ENCODE data around the gene LSM14A.

The LSM14A gene

DNA sequence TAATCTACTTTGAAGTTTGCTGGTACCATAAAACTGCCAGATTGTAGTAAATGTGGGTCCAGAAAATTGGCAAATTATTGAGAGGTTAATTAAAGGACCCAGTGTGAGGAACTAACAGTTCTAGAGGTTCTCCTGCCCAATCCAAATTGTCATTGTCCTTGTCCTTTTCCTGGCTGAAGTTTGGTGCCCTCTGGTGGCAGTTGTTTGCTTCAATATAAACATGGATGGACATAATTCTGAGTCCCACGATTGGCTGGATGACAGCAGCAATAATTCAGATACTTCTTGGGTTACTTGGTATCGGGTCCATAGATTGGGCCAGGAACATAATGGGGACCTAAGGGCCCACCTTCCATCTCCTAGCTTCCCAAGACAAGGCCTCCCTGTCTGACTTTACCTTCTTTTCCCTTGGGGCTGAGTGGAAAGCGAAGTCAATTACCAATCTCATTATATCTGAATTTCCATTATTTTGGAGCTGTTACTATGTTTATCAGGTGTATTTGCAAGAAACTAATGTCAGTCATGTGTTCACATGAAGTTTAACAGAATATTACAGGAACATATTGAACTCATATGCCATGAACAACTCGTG, 48.3 kb downstream of the LSM14A start:
- no peak overlapping the region for H3K4me3 ChIP-seq (ENCODE audit: low read depth, low read length)
- TF ChIP-seq, protein P1, sequence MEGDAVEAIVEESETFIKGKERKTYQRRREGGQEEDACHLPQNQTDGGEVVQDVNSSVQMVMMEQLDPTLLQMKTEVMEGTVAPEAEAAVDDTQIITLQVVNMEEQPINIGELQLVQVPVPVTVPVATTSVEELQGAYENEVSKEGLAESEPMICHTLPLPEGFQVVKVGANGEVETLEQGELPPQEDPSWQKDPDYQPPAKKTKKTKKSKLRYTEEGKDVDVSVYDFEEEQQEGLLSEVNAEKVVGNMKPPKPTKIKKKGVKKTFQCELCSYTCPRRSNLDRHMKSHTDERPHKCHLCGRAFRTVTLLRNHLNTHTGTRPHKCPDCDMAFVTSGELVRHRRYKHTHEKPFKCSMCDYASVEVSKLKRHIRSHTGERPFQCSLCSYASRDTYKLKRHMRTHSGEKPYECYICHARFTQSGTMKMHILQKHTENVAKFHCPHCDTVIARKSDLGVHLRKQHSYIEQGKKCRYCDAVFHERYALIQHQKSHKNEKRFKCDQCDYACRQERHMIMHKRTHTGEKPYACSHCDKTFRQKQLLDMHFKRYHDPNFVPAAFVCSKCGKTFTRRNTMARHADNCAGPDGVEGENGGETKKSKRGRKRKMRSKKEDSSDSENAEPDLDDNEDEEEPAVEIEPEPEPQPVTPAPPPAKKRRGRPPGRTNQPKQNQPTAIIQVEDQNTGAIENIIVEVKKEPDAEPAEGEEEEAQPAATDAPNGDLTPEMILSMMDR (IDR thresholded peaks at IDR 0.05; ENCODE audit: low read depth, low read length) = peak; percentile 62
- TF ChIP-seq MYC (IDR thresholded peaks at IDR 0.05; ENCODE audit: low read depth, low read length) = no peak
- peak; percentile 60 for DNase-seq (ENCODE audit: low read depth)

GRCh38 chr19:34222386-34222785, 50.1 kb downstream of the LSM14A start:
- TF ChIP-seq POLR2A (IDR thresholded peaks at IDR 0.05; ENCODE audit: extremely low read depth, insufficient read length) (no peak), MYC (IDR thresholded peaks at IDR 0.05; ENCODE audit: low read depth, low read length) (no peak), MAX (IDR thresholded peaks at IDR 0.05; ENCODE audit: low read depth, low read length) (no peak)
- TF ChIP-seq, protein P1 (IDR thresholded peaks at IDR 0.05; ENCODE audit: low read depth, low read length) = no peak
- DNase-seq (ENCODE audit: low read depth) = no peak
- no peak overlapping the region for H3K4me3 ChIP-seq (ENCODE audit: low read depth, low read length)

DNA sequence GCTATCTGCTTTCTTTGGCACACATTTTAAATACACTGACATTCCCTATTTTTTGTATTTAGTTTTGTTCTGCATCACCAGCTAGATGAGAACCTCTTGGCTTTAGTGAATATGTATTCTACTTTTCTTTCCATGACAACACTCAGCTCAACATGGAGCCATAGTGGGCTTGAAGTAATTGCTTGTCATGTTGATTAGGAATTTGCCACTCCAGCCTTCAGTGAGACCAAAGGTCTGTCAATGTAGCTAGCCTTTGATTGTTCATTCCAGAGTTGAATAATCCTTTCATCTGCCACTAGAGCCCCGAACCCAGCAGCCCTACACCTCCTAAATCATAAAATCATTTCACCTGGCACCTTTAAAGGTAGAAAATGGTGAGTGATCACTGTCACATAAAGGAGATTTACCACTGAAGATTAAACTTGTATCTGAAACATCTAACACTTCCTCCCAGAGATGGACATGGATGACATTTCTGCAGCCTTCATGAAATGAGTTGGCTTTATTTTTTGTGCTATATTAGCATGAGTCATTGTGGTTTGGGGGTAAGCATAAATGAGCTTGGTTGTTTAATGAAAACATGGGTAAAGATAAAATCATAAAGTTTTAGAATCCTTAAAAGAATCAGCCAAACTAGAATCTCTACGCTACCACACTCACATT, 52.8 kb downstream of the LSM14A start:
- TF ChIP-seq MAX (IDR thresholded peaks at IDR 0.05; ENCODE audit: low read depth, low read length) (no peak), POLR2A (IDR thresholded peaks at IDR 0.05; ENCODE audit: extremely low read depth, insufficient read length) (no peak), MYC (IDR thresholded peaks at IDR 0.05; ENCODE audit: low read depth, low read length) (no peak)
- TF ChIP-seq, protein P1 (IDR thresholded peaks at IDR 0.05; ENCODE audit: low read depth, low read length) = no peak
- H3K4me3 ChIP-seq (ENCODE audit: low read depth, low read length) = no peak overlapping the region
- DNase-seq (ENCODE audit: low read depth) = peak; percentile 11

DNA sequence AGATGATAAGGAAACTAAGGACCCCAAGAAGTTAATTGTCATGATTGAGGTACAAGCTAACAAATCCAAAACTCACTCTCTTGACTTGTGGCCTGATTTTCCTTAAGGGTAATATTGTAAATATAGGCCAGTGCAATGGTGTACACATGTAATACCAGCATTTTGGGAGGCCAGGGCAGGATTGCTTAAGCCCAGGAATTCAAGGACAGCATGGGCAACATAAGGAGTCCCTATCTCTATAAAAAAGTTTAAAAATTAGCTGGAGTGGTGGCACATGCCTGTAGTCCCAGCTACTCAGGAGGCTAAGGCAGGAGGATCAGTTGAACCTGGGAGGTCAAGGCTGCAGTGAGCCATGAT, 53.3 kb downstream of the LSM14A start:
- no peak for TF ChIP-seq MAX (IDR thresholded peaks at IDR 0.05; ENCODE audit: low read depth, low read length)
- no peak for TF ChIP-seq POLR2A (IDR thresholded peaks at IDR 0.05; ENCODE audit: extremely low read depth, insufficient read length)
- TF ChIP-seq MYC (IDR thresholded peaks at IDR 0.05; ENCODE audit: low read depth, low read length) = no peak
- TF ChIP-seq, protein P1 (IDR thresholded peaks at IDR 0.05; ENCODE audit: low read depth, low read length) = no peak
- no peak for DNase-seq (ENCODE audit: low read depth)
- H3K4me3 ChIP-seq (ENCODE audit: low read depth, low read length) = no peak overlapping the region

DNA sequence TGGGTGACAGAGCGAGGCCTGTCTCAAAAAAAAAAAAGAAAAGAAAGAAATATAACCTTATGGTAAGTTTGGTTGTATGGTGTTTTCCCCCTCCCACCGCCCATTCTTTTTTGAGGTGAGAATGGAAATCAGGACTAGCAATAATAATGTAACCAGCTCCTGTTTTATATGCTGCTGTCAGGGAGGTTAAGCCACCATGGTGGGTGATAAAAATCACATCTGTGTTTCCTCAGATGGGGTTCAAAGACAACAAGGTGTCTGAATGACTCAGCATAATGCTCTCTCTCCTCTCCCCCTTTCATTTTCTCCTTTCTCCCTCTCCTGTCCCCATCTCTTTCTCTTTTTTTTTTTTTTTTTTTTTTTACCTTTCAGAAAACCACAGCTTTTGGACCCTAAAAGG, 53.7 kb downstream of the LSM14A start:
- TF ChIP-seq MYC (IDR thresholded peaks at IDR 0.05; ENCODE audit: low read depth, low read length) = no peak
- TF ChIP-seq, protein P1 (IDR thresholded peaks at IDR 0.05; ENCODE audit: low read depth, low read length) = no peak
- no peak for TF ChIP-seq POLR2A (IDR thresholded peaks at IDR 0.05; ENCODE audit: extremely low read depth, insufficient read length)
- no peak for TF ChIP-seq MAX (IDR thresholded peaks at IDR 0.05; ENCODE audit: low read depth, low read length)
- no peak overlapping the region for H3K4me3 ChIP-seq (ENCODE audit: low read depth, low read length)
- DNase-seq (ENCODE audit: low read depth) = no peak

All from NB4 (cell line).